ENCODE measurements around the gene STX2. TPM values are rescaled to one million over a fixed set of nuclear protein-coding genes. Genes with fewer than 3 reads are reported as not detected.

The STX2 gene
- total RNA-seq, 1 donor from 2014 or later: 14.0 TPM

DNA sequence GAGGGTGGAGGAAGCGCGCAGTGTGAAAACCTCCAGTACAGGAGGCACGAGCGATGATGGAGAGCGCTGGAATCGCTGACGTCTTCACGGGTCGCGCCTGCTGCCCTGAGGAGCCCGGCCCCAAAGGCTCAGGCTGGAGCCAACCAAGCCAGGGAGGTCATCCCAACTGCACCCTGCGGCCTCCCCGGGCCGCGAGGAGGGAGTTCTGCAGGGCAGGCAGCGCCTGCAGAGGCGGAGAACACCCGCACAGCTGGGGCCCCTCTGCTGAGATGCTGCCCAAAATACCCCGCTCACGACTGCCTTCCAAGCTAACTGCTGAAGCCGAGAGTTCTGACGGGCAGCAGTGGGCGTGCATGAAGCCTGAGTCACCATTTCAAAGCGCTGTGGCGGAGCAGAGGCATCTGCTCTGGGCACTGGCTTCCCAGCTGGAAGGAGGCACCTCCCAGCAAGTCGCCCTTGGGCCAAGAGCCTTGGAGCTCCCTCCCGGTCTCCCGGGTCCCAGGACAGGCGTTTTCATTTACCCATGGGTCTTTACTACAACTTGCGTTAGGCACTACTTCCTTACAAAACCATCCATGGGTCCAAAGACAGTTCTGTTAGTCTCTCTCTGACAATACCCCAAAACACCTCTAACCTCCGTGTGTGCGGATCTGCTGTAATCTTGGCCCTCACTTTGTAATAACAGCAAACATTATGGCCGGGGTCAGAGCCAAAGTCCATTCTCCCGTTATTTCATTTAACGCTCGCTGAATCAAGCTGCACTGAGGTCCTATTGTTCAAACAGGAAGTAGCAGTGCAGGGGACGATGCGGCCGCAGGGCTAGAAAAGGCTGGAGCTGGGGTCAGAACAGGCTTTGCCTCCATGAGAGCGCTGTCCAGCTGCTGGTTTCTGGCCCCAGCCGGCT lies 62.8 kb downstream of the STX2 start:
- no peak overlapping the region for H3K27ac Mint-ChIP-seq
- TF ChIP-seq, protein P1, sequence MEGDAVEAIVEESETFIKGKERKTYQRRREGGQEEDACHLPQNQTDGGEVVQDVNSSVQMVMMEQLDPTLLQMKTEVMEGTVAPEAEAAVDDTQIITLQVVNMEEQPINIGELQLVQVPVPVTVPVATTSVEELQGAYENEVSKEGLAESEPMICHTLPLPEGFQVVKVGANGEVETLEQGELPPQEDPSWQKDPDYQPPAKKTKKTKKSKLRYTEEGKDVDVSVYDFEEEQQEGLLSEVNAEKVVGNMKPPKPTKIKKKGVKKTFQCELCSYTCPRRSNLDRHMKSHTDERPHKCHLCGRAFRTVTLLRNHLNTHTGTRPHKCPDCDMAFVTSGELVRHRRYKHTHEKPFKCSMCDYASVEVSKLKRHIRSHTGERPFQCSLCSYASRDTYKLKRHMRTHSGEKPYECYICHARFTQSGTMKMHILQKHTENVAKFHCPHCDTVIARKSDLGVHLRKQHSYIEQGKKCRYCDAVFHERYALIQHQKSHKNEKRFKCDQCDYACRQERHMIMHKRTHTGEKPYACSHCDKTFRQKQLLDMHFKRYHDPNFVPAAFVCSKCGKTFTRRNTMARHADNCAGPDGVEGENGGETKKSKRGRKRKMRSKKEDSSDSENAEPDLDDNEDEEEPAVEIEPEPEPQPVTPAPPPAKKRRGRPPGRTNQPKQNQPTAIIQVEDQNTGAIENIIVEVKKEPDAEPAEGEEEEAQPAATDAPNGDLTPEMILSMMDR (IDR thresholded peaks at IDR 0.05; ENCODE audit: unreplicated experiment): no peak
- peak in 1 of 2 experiments; percentile 56 for DNase-seq (ENCODE audit: low spot score in 2 of 2, unreplicated experiment in 2 of 2)
- no peaks in the 10 kb centered on the region for H3K9me3 Mint-ChIP-seq
- peaks cover 8% of the 10 kb centered on the region for H3K4me1 Mint-ChIP-seq
- H3K36me3 Mint-ChIP-seq: peaks cover 1% of the 10 kb centered on the region
- peak overlapping the region; percentile 28 for H3K4me3 Mint-ChIP-seq
- H3K27me3 Mint-ChIP-seq (ENCODE audit: low read depth): peaks cover 59% of the 10 kb centered on the region

DNA sequence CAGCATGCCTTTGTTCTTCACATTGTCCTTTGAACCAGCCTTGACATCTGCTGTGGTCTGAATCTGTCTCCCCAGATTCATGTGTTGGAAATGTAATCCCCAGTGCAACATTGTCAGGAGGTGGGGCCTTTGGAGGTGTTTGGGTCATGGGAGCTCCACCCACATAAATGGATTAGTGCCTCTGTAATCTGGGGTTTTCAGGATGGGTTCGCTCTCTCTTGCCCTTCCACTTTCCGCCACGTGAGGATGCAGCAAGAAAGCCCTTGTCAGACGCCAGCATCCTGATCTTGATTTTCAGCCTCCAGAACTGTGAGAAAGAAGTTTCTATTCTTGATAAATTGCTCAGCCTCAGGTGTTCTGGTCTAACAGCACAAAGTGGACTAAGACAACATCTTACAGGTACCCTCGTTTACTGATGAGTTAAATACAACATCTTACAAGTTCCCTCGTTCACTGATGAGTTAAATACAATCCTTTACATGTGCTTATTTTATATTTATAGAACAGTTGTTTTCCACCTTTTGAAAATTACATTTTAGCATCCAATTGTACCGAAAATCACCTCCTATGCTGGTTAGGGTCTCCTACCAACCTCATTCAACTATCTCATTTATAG lies 68.5 kb downstream of the STX2 start:
- TF ChIP-seq, protein P1 (IDR thresholded peaks at IDR 0.05; ENCODE audit: unreplicated experiment): no peak
- no peaks in the 10 kb centered on the region for H3K36me3 Mint-ChIP-seq
- peaks cover 45% of the 10 kb centered on the region for H3K27me3 Mint-ChIP-seq (ENCODE audit: low read depth)
- H3K27ac Mint-ChIP-seq: no peak overlapping the region
- H3K4me3 Mint-ChIP-seq: no peak overlapping the region
- H3K9me3 Mint-ChIP-seq: no peaks in the 10 kb centered on the region
- H3K4me1 Mint-ChIP-seq: no peaks in the 10 kb centered on the region
- no peak for DNase-seq (ENCODE audit: low spot score in 2 of 2, unreplicated experiment in 2 of 2)

DNA sequence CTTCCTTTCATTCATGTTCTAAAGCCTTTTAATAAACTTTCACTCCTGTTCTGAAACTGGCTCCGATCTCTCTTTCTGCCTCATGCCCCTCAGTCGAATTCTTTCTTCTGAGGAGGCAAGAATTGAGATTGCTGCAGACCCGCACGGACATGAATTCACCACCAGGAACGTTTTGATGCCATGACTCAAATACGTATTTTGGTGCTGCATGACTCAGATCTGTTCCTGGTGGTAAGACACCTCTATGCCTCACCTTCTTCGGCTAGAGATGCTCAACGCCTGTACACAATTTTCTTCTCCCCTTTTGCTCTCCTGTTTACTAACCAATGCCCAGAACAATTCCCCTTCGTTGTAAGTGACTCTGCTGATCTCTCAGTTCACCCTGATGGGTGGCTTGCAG lies 70.9 kb downstream of the STX2 start:
- H3K36me3 Mint-ChIP-seq: no peaks in the 10 kb centered on the region
- H3K27ac Mint-ChIP-seq: no peak overlapping the region
- H3K4me3 Mint-ChIP-seq: no peak overlapping the region
- H3K9me3 Mint-ChIP-seq: no peaks in the 10 kb centered on the region
- TF ChIP-seq, protein P1 (IDR thresholded peaks at IDR 0.05; ENCODE audit: unreplicated experiment): no peak
- DNase-seq (ENCODE audit: low spot score in 2 of 2, unreplicated experiment in 2 of 2): no peak
- no peaks in the 10 kb centered on the region for H3K4me1 Mint-ChIP-seq
- H3K27me3 Mint-ChIP-seq (ENCODE audit: low read depth): peaks cover 29% of the 10 kb centered on the region

DNA sequence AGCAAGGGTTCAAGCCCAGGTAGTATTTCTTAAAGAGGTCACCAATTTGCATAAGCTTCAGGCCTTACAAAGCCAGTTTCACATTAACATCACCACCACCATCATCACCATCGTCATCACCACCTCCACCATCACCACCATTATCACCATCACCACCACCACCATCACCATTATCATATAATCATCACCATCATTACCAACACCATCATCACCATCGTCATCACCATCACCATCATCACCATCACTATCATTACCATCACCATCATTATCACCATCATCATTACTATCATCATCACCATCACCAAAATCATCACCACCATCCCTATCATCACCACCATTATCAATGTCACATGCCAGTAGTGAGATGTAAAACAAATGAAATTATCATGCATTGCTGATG lies 72.6 kb downstream of the STX2 start:
- Mint-ChIP-seq H3K9me3 (no peaks in the 10 kb centered on the region), H3K36me3 (no peaks in the 10 kb centered on the region), H3K4me1 (no peaks in the 10 kb centered on the region), H3K27me3 (ENCODE audit: low read depth) (peaks cover 36% of the 10 kb centered on the region), H3K27ac (no peak overlapping the region), H3K4me3 (no peak overlapping the region)
- DNase-seq (ENCODE audit: low spot score in 2 of 2, unreplicated experiment in 2 of 2): no peak
- TF ChIP-seq, protein P1 (IDR thresholded peaks at IDR 0.05; ENCODE audit: unreplicated experiment): no peak

DNA sequence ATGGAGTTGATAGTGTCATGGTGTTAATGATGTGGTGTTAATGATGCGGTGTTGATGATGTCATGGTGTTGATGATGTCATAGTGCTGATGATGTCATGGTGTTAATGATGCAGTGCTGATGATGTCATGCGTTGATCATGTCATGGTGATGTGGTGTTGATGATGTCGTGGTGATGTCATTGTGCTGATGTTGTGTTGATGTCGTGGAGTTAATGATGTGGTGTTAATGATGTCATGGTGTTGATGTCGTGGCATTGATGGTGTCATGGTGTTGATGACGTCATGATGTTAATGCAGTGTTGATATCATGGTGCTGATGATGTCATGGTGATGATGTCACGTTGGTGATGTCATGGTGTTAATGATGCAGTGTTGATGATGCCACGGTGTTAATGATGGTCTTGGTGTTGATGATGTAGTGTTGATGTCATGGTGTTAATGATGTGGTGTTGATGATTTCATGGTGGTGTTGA lies 73.8 kb downstream of the STX2 start:
- H3K27me3 Mint-ChIP-seq (ENCODE audit: low read depth): peaks cover 36% of the 10 kb centered on the region
- TF ChIP-seq, protein P1 (IDR thresholded peaks at IDR 0.05; ENCODE audit: unreplicated experiment): no peak

More for the DNA sequence above, 73.8 kb downstream of the STX2 start:
- H3K4me1 Mint-ChIP-seq: no peaks in the 10 kb centered on the region
- no peaks in the 10 kb centered on the region for H3K36me3 Mint-ChIP-seq
- H3K4me3 Mint-ChIP-seq: no peak overlapping the region
- DNase-seq (ENCODE audit: low spot score in 2 of 2, unreplicated experiment in 2 of 2): no peak
- no peak overlapping the region for H3K27ac Mint-ChIP-seq
- H3K9me3 Mint-ChIP-seq: no peaks in the 10 kb centered on the region
